Heart left ventricle (tissue), 13 donors: Measurements from ENCODE around the gene APC2.

Source experiments
- POLR2A ChIP-seq, 2 donors: fragments of 450-650 bp; IDR thresholded peaks; one replicate each; pipeline ENCODE4 v1.6.1; 2017; ENCODE audit warnings: antibody characterized with exemption in 2 of 2, mild to moderate bottlenecking in 2 of 2, moderate library complexity in 2 of 2
- TF ChIP-seq, protein P1 (sequence below), 12 donors: fragments of 200-600 bp; sonication (generic) in 4 of 12; IDR thresholded peaks; one replicate each; pipeline versions ENCODE4 v1.5.0 to v1.8.0; 2018 to 2022; ENCODE audit warnings: antibody characterized with exemption in 12 of 12, mild to moderate bottlenecking in 5 of 12
- donor health status: ischemic (EF 13 %, LVEDD 7.1; RV severe dilation, severe dysfunction).
- donor health status: DM: no; HTN: yes; CAD: no.
- donor health status: DM: no; HTN: no; CAD: no.
- donor health status: ischemic (EF 25% LVEDD 6.9; RV normal size, moderate dysfunction).
- donor health status: ischemic (EF 25% LVEDD 5.7; RV mildly dilated, moderate dysfunction).
- donor health status: ischemic (EF 35%, LVEDD 5.7; RV mildly dilated, moderate dysfunction).
- donor health status: nonischemic (EF 11% LVEDD 7.7; RV severe dilation, severe dysfunction).
- donor health status: DM: yes; HTN: yes; CAD: no.
- donor health status: PGD.
- donor health status: ischemic (EF 29% LVEDD 5.4; RV normal size, mild dysfunction).
- donor health status: nonischemic (EF 23%, LVEDD 6.1; RV moderate dilation, normal function).

DNA sequence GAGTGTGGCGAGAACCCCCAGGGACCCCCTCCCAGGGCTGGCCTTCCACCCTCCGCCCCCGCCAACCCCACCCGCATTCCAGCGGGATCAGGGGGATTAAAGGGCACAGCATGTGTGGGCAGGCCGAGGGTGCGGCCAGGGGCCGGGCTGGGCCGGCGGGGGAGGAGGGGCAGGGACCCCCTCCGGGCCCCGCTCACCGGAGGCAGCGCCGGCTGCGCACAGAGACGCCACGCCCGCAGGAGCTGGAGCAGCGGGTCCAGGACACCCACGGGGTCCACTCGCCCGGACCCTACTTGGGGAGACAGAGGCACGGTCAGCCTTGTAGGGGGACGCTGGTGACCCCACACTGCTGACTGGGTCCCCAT lies 60.5 kb downstream of the APC2 start:
- TF ChIP-seq, protein P1, sequence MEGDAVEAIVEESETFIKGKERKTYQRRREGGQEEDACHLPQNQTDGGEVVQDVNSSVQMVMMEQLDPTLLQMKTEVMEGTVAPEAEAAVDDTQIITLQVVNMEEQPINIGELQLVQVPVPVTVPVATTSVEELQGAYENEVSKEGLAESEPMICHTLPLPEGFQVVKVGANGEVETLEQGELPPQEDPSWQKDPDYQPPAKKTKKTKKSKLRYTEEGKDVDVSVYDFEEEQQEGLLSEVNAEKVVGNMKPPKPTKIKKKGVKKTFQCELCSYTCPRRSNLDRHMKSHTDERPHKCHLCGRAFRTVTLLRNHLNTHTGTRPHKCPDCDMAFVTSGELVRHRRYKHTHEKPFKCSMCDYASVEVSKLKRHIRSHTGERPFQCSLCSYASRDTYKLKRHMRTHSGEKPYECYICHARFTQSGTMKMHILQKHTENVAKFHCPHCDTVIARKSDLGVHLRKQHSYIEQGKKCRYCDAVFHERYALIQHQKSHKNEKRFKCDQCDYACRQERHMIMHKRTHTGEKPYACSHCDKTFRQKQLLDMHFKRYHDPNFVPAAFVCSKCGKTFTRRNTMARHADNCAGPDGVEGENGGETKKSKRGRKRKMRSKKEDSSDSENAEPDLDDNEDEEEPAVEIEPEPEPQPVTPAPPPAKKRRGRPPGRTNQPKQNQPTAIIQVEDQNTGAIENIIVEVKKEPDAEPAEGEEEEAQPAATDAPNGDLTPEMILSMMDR (IDR thresholded peaks at IDR 0.05) = no peak
- no peak for TF ChIP-seq POLR2A (IDR thresholded peaks at IDR 0.05)
